ENCODE results near the gene BEST1.

- TF ChIP-seq POLR2A (IDR thresholded peaks at IDR 0.05; ENCODE audit: low read depth, low read length) (no peak), POLR2AphosphoS5 (IDR thresholded peaks at IDR 0.05; ENCODE audit: low read depth, low read length) (no peak), TAF1 (IDR thresholded peaks at IDR 0.05; ENCODE audit: borderline replicate concordance, low read depth, low read length) (no peak)
Observed at GRCh38 chr11:61925736-61926135, 24.4 kb upstream of the BEST1 start.

Measured in GM12892 (cell line).